Prostate gland (tissue), 2 donors: ENCODE data around the gene RPTOR.

ENCODE experiments used
- POLR2AphosphoS5 ChIP-seq: sonication (generic); formaldehyde crosslinking; IDR thresholded peaks from one replicate; pipeline ENCODE4 v1.6.1; 2017; ENCODE audit warnings: antibody characterized with exemption
- TF ChIP-seq, protein P1 (sequence below), 4 experiments: fragments of 200-600 bp in 2 of 4; fragments of 450-650 bp in 2 of 4; sonication (generic) in 2 of 4; IDR thresholded peaks; 1 replicate in 3 of 4; 2 replicates in 1 of 4; pipeline ENCODE4 v1.5.1; 2016 to 2019; ENCODE audit warnings: antibody characterized with exemption in 4 of 4, mild to moderate bottlenecking in 2 of 4, moderate library complexity in 2 of 4

DNA sequence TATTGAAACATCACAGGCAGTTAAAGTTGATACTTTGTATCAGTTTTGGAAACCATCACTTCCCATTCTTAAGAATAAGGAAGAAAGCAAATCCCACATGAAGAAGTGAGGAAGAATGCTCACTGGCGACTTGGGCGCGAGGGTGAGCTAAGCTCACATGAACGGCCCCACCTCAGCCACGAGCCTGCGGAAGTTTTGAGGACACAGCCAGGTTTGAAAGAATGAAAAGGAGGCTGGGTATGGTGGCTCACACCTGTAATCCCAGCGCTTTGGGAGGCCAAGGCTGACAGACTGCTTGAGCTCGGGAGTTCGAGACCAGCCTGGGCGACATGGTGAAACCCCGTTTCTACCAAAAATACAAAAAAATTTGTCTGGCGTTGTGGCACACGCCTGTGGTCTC is 336.7 kb downstream of the RPTOR start:
- TF ChIP-seq, protein P1, sequence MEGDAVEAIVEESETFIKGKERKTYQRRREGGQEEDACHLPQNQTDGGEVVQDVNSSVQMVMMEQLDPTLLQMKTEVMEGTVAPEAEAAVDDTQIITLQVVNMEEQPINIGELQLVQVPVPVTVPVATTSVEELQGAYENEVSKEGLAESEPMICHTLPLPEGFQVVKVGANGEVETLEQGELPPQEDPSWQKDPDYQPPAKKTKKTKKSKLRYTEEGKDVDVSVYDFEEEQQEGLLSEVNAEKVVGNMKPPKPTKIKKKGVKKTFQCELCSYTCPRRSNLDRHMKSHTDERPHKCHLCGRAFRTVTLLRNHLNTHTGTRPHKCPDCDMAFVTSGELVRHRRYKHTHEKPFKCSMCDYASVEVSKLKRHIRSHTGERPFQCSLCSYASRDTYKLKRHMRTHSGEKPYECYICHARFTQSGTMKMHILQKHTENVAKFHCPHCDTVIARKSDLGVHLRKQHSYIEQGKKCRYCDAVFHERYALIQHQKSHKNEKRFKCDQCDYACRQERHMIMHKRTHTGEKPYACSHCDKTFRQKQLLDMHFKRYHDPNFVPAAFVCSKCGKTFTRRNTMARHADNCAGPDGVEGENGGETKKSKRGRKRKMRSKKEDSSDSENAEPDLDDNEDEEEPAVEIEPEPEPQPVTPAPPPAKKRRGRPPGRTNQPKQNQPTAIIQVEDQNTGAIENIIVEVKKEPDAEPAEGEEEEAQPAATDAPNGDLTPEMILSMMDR (IDR thresholded peaks at IDR 0.05) = no peak
- no peak for TF ChIP-seq POLR2AphosphoS5
